Epidermal melanocyte (primary cell): ENCODE results near the gene OTOGL.
"Not testable (repeated sequence)": the region's sequence is repeated elsewhere in the genome, so short reads cannot be mapped to it uniquely, and the experiment has no call there.

Experiments used
- DNase-seq: peaks from one replicate; pipeline ENCODE4 v3.0.0; 2011; ENCODE audit warnings: low spot score; ENCODE audit not compliant: insufficient read length

Gene OTOGL

GRCh38 chr12:80272387-80272915 lies 173.1 kb downstream of the OTOGL start:
- DNase-seq = no peak

GRCh38 chr12:80273144-80273543 lies 173.8 kb downstream of the OTOGL start:
- no peak for DNase-seq

- no peak for DNase-seq
Measured at GRCh38 chr12:80277732-80278131, 178.4 kb downstream of the OTOGL start.

GRCh38 chr12:80282226-80282625 lies 182.9 kb downstream of the OTOGL start:
- no peak for DNase-seq

- no peak for DNase-seq
Measured at GRCh38 chr12:80282761-80283160, 183.4 kb downstream of the OTOGL start.

- no peak for DNase-seq
Measured at GRCh38 chr12:80291108-80291754, 191.9 kb downstream of the OTOGL start.

GRCh38 chr12:80293347-80293746 lies 194.0 kb downstream of the OTOGL start:
- DNase-seq = no peak

GRCh38 chr12:80293759-80294158 lies 194.4 kb downstream of the OTOGL start:
- no peak for DNase-seq

- DNase-seq = no peak
Measured at GRCh38 chr12:80299219-80299618, 199.9 kb downstream of the OTOGL start.

GRCh38 chr12:80299976-80300375 lies 200.6 kb downstream of the OTOGL start:
- DNase-seq = no peak

- not testable (repeated sequence) for DNase-seq
Measured at GRCh38 chr12:80307436-80307835, 208.1 kb downstream of the OTOGL start.

- no peak for DNase-seq
Measured at GRCh38 chr12:80313209-80313608, 213.9 kb downstream of the OTOGL start.

- no peak for DNase-seq
Measured at GRCh38 chr12:80314741-80315140, 215.4 kb downstream of the OTOGL start.

GRCh38 chr12:80316222-80316621 lies 216.9 kb downstream of the OTOGL start:
- no peak for DNase-seq

GRCh38 chr12:80317307-80317706 lies 218.0 kb downstream of the OTOGL start:
- DNase-seq = no peak

- no peak for DNase-seq
Measured at GRCh38 chr12:80317899-80318298, 218.6 kb downstream of the OTOGL start.

GRCh38 chr12:80320121-80320678 lies 220.9 kb downstream of the OTOGL start:
- DNase-seq = no peak

- DNase-seq = no peak
Measured at GRCh38 chr12:80321653-80322052, 222.3 kb downstream of the OTOGL start.

- DNase-seq = no peak
Measured at GRCh38 chr12:80325167-80325959, 226.0 kb downstream of the OTOGL start.

GRCh38 chr12:80332827-80333226 lies 233.5 kb downstream of the OTOGL start:
- no peak for DNase-seq

GRCh38 chr12:80352474-80352873 lies 253.1 kb downstream of the OTOGL start:
- no peak for DNase-seq

GRCh38 chr12:80353254-80353653 lies 253.9 kb downstream of the OTOGL start:
- DNase-seq = no peak
